Measurements from ENCODE around the gene HOXD12. TPM values are rescaled to one million over a fixed set of nuclear protein-coding genes. Genes with fewer than 3 reads are reported as not detected.

HOXD12 gene
- total RNA-seq, 2 experiments from 2014 or later = not detected

GRCh38 chr2:176138923-176139660 is 39.5 kb downstream of the HOXD12 start:
- TF ChIP-seq, protein P1, sequence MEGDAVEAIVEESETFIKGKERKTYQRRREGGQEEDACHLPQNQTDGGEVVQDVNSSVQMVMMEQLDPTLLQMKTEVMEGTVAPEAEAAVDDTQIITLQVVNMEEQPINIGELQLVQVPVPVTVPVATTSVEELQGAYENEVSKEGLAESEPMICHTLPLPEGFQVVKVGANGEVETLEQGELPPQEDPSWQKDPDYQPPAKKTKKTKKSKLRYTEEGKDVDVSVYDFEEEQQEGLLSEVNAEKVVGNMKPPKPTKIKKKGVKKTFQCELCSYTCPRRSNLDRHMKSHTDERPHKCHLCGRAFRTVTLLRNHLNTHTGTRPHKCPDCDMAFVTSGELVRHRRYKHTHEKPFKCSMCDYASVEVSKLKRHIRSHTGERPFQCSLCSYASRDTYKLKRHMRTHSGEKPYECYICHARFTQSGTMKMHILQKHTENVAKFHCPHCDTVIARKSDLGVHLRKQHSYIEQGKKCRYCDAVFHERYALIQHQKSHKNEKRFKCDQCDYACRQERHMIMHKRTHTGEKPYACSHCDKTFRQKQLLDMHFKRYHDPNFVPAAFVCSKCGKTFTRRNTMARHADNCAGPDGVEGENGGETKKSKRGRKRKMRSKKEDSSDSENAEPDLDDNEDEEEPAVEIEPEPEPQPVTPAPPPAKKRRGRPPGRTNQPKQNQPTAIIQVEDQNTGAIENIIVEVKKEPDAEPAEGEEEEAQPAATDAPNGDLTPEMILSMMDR (IDR thresholded peaks at IDR 0.05) = no peak
- peaks cover 41% of the 10 kb centered on the region for H3K4me1 Mint-ChIP-seq (ENCODE audit: low read depth)
- POLR2A ChIA-PET = interaction anchor here (1.0 to 1.2 kb wide), 2 partner anchors 12 to 316 kb away, joined by 3 read pairs; no protein-coding TSS in a partner anchor
- no peak overlapping the region for H3K27ac Mint-ChIP-seq
- peak overlapping the region; percentile 40 for H3K4me3 Mint-ChIP-seq
- peaks cover 95% of the 10 kb centered on the region for H3K27me3 Mint-ChIP-seq
- Histone ChIP-seq H3K4me1 (ENCODE audit: insufficient read depth, low read length) (peaks cover 36% of the 10 kb centered on the region), H3K9me3 (ENCODE audit: control insufficient read depth in 1 of 2, insufficient read depth in 1 of 2, low read length in 2 of 2) (peaks cover 14 to 45% of the 10 kb centered on the region in 2 experiments), H3K4me3 (ENCODE audit: low read length) (no peak overlapping the region), H3K27me3 (ENCODE audit: control insufficient read depth in 1 of 2, insufficient read depth in 2 of 2, low read length in 2 of 2) (peaks cover 91 to 98% of the 10 kb centered on the region in 2 experiments), H3K36me3 (ENCODE audit: insufficient read depth, low read length) (no peaks in the 10 kb centered on the region), H3K27ac (ENCODE audit: low read depth in 1 of 2, low read length in 2 of 2) (no peak overlapping the region)
- peaks cover 3% of the 10 kb centered on the region for H3K36me3 Mint-ChIP-seq (ENCODE audit: low read depth)
- no peak for ATAC-seq (ENCODE audit: poor library complexity)
- peaks cover 4% of the 10 kb centered on the region for H3K9me3 Mint-ChIP-seq
- intact Hi-C loops (cut with DNase I, micrococcal nuclease) = loop anchor here in 1 of 2 experiments (10.0 kb wide), 1 partner anchor 1276 kb away; no protein-coding TSS in a partner anchor
- no peak for DNase-seq
- CTCF ChIA-PET = interaction anchor here (0.7 to 1.1 kb wide), 2 partner anchors 12 to 316 kb away, joined by 3 read pairs; no protein-coding TSS in a partner anchor

GRCh38 chr2:176139661-176140512 is 40.3 kb downstream of the HOXD12 start:
- POLR2A ChIA-PET = interaction anchor here (0.6 to 1.2 kb wide), 5 partner anchors 13 to 713 kb away, joined by 3 read pairs; no protein-coding TSS in a partner anchor
- Histone ChIP-seq H3K27me3 (ENCODE audit: control insufficient read depth in 1 of 2, insufficient read depth in 2 of 2, low read length in 2 of 2) (peaks cover 85 to 98% of the 10 kb centered on the region in 2 experiments), H3K36me3 (ENCODE audit: insufficient read depth, low read length) (no peaks in the 10 kb centered on the region), H3K27ac (ENCODE audit: low read depth in 1 of 2, low read length in 2 of 2) (no peak overlapping the region), H3K9me3 (ENCODE audit: control insufficient read depth in 1 of 2, insufficient read depth in 1 of 2, low read length in 2 of 2) (peaks cover 14 to 45% of the 10 kb centered on the region in 2 experiments), H3K4me1 (ENCODE audit: insufficient read depth, low read length) (peaks cover 36% of the 10 kb centered on the region), H3K4me3 (ENCODE audit: low read length) (peak overlapping the region; percentile 29)
- H3K27me3 Mint-ChIP-seq = peaks cover 95% of the 10 kb centered on the region
- intact Hi-C loops (cut with DNase I, micrococcal nuclease) = loop anchor here (5.0 to 10.0 kb wide), 2 partner anchors 317 to 1275 kb away; no protein-coding TSS in a partner anchor
- no peak overlapping the region for H3K27ac Mint-ChIP-seq
- TF ChIP-seq, protein P1 (IDR thresholded peaks at IDR 0.05) = no peak
- peaks cover 4% of the 10 kb centered on the region for H3K9me3 Mint-ChIP-seq
- H3K4me3 Mint-ChIP-seq = peak overlapping the region; percentile 18
- no peak for ATAC-seq (ENCODE audit: poor library complexity)
- DNase-seq = no peak
- peaks cover 41% of the 10 kb centered on the region for H3K4me1 Mint-ChIP-seq (ENCODE audit: low read depth)
- H3K36me3 Mint-ChIP-seq (ENCODE audit: low read depth) = peaks cover 3% of the 10 kb centered on the region
- CTCF ChIA-PET = interaction anchor here (0.7 to 1.1 kb wide), 3 partner anchors 13 to 315 kb away, joined by 3 read pairs; no protein-coding TSS in a partner anchor

Measured in CD4-positive, alpha-beta T cell (primary cell).